HG02798 (cell line): ENCODE results near the gene GPC3.

ENCODE experiments used
- ATAC-seq: cut with Tn5 transposase; IDR thresholded peaks from one replicate; pipeline ENCODE4 v1.9.1; 2021; ENCODE audit warnings: mild to moderate bottlenecking; ENCODE audit not compliant: unreplicated experiment, poor library complexity

Gene GPC3

DNA sequence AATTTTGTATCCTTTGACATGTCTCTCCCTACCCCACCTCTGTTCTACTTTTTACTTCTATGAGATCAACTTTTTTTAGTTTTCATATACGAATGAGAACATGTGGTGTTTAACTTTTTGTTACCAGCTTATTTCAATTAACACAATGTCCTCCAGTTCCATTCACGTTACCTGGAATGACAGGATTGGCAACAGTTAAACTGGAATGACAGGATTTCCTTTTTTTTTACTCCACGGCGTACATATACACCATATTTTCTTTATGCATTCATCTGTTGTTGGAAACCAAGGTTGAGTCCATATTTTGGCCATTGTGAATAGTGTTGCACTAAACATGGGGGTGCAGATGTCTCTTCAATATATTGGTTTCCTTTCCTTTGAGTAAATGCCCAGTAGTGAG is 398.3 kb downstream of the GPC3 start:
- ATAC-seq, result no peak

DNA sequence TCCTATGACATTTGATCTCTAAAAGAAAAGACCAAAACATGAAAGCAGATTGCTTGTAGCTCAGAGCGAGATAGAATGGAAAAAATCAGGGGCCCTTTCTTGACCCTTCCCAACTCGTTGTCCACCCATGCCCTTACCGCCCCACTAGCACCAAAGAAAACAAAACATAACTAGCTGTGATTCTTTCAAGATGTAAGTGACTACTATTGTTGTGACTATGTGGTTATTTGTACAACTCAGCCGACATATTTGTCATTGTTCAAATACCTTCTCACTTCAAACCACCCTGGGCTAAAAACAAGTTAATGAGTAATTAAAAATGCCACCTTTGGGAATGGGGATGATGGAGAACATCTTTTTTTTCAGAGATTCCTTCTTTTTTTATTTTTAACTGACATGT is 399.0 kb downstream of the GPC3 start:
- no peak for ATAC-seq

DNA sequence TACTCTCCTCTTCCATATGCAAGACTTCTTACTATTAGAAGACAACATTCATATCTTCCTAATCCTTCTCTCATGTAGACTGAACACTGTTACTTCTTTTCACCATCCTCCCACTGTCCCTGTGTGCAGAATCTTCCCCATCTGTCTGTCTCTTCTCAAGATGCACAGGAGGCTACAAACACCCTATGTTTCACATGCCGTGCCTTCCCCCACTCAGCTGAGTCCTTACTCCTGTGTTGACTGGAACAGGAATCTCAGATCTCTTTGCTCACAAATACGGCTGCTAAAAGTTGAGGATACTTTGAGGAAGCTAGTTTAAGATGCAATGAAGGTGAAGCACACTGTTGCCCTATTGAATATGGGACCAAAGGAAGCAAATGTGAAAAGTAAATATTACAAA is 401.6 kb downstream of the GPC3 start:
- no peak for ATAC-seq

DNA sequence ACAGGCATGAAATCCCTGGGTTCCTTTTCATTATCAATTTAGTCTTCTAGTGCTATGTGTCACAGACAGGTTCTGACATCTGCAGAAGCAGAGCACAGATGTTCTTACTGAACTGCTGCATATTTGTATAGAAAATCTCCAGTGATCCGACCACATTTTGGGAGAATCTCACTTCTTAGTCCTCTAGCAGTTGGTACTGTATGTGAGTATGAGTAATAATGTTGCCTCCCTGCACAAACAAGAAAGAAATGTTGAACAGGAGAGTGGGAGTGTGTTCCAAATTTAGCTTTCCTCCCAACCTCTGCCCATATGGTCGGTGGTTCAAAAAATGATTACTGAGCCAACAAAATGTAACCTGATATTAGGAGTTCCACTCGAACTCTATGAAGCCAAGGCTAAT is 404.8 kb downstream of the GPC3 start:
- no peak for ATAC-seq

DNA sequence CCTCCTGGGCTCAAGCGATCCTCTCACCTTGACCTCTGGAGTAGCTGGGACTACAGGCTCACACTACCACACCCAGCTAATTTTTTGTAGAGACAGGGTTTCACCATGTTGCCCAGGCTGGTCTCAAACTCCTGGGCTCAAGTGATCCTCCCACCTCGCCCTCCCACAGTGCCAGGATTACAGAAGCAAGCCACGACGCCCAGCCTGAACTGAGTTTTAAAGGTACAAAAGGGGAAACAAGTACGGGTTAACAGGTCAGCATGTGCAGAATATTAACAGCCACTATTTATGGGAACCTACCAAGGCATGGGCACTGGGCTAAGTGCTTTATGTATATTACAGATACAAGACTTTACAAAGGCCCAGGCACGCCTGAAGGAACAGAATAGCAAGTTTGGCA is 405.8 kb downstream of the GPC3 start:
- ATAC-seq, result no peak

DNA sequence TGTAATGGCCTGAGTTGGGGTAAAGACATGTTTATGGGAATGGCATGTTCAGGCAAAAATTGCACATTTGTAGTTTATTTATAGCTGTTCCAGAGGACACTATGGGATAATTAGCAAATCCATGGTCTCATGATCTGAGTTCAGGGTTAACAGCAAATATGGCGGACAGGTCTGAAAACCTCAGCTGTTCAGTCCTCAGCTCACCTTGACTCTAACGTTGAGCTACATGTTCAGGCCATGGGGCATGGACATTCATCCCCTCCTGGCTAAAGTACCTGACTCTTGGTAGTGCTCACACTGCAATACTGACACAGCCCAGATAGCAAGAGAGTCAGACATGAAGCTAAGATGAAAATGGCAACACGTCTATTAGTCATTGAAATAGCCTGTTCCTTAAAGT is 408.5 kb downstream of the GPC3 start:
- ATAC-seq, result no peak

DNA sequence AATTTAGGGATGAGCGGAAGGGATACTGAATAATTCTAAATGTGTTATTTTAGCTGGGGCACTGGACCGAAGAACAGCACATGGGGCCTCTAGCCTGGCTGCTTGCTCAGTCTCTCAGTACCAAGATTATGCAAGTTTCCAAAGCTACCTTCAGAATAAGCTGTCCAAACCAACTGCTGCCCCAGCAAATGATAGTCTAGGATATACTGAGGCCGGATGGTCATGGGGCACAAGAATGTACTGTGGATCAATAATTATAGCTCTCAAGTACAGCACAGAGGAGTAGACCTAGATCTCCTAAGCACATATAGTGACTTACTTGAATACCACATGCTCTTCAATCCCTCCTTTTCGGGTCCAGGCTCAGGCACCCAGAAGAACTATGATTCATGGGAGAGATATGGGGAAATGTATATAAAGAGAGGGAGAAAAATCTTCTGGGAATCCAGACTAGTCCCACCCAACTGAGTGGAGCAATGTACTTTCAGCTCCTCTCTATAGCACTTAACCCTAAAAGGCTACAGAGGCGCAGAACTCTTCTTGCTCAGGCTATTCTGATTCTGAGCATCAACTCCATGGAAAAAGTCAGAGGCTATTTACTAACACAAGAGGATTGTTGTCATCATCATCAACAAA is 409.8 kb downstream of the GPC3 start:
- ATAC-seq, result no peak

DNA sequence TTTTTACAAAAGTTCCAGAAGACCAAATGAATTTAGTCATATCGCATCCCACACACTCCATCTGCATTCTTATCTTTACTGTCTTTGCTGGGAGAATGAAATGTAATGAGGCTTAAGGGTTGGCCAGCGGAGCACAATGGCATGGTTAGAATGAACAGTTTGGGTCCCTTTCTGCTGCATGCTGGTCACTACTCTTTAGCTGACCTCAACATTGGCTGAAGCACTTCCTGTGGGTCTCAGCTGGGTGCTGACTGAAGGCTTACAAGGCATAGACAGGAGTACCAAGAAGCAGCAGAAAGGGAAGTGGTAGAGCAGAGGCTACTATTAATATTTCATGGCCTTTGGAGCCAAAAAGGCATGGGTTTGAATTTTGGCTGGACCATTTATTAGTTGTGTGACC is 410.7 kb downstream of the GPC3 start:
- ATAC-seq, result no peak

DNA sequence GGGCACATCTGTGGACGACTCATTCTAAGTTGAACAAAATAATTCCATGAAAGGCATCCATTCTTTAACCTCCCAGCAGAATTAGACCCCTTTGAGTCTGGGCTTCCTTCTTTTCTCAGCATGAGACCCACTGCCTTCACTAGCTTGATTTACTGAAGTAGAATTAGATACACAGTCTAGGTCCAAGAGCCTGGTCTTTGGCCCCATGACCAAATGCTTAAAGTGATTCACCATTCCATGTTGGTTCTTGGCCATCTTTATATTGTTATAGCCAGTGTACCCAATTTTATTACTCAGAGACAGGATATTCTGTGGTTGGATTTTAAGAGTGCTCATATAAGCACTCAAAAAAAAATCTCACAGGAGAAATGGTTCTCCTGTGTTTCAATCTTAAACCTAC is 414.8 kb downstream of the GPC3 start:
- no peak for ATAC-seq

DNA sequence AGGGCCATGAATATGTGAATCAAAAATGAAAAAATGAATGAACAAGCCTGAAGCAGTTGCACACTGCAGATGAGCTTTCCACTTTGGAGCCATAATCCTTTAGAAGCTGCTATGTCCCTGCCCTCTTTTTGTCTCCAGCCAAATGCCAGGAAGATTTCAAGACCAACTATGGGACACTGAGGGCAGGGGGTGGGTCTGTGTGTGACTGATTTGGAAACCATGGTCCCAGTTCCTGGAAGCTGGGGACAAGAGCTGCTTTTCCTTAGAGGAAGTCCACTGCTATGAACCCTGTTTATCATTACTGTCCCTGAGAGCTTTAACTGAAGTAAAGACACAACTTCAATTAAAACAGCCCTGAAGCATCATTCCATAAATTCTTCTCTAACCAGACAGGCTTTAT is 416.2 kb downstream of the GPC3 start:
- no peak for ATAC-seq

DNA sequence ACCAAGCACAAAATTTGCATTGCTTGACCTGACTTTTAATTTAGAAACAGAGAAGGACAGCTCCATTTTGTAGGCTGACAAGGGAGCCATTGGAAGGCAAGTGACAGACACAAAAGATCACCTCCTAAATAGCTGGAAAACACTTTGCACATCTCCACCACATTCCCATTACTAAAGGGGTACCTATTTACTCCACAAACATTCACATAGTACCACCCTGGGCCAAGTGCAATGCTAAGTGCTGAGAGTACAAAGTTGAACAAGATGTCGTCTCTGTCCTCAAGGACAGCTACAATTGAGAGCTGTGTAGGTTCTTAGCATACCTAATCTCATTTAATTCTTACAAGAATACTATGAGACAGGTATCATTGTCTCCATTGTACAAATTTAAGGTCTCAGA is 417.3 kb downstream of the GPC3 start:
- no peak for ATAC-seq

DNA sequence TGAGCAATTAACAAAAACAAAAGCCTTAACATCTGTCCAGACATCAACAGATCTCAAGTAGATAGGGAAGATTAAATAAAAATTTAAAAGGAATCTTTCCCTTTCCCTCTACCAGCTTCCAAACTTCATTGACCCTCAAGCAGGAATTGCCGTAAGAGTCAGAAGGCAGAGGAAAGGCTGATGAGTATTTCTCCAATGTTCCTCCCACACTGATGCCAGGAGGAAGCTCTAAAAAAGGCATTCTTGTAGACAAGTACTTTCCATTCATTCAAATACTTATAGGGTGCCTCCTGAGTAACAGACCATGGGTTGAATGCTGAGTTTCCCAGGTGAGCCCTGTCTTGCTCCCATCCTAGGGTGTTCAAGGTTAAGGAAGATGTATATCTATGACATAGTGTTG is 418.5 kb downstream of the GPC3 start:
- ATAC-seq, result no peak

DNA sequence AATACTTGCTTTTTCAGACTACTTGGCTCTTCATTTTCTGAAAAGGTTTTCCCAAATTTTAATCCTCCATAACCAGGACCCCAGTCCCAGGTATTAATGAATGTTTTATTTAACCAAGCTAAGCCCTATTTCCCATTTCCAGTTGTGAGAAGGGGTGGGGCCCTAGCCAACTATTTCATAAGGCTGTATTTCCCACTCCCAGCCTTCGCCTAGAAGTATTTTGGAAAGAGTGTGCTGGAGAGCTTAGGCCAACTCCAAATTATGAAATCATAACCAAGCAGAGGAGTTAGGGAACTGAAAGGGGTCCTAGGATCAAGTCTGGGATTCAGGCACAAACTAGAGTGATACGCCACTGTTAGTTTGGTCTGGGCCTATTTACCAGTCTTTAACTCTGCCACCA is 421.7 kb downstream of the GPC3 start:
- no peak for ATAC-seq

DNA sequence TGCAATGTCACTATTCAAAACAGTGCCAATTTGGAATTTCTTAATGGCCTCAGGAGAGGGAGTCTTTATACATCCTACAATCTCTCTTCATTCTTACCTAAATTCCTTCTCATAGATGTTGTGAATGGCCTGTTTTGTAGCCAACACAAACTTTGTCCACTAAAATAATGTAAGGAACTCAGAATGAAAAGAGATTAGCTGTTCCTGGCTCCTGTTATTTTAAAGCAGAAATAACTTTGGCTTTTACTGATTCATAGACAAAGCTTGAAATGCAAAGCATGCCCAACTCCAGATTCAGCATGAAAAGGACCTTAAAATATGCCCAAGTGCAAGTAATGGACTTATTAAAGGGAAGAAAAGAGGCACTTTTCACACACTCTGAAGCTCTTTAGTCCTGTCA is 424.1 kb downstream of the GPC3 start:
- ATAC-seq, result no peak

DNA sequence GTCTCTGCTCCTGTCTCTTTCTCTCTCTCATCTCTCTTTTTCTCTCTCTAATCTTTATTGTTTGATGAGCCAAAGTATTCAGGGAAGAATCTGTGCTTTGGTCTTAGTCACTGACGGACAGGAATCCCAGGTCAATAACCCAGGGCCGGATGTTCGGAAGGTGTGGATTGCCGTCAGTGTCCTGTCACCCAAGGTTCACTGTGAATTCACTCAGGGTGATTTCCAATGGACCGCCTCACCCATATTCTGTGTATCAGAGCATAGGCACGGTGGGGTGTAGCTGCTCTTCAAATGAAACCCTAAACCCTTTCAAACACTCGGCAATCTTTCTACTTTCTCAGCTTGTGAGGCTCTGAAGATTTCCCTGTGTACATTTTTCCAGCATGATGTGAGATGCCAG is 425.5 kb downstream of the GPC3 start:
- no peak for ATAC-seq

DNA sequence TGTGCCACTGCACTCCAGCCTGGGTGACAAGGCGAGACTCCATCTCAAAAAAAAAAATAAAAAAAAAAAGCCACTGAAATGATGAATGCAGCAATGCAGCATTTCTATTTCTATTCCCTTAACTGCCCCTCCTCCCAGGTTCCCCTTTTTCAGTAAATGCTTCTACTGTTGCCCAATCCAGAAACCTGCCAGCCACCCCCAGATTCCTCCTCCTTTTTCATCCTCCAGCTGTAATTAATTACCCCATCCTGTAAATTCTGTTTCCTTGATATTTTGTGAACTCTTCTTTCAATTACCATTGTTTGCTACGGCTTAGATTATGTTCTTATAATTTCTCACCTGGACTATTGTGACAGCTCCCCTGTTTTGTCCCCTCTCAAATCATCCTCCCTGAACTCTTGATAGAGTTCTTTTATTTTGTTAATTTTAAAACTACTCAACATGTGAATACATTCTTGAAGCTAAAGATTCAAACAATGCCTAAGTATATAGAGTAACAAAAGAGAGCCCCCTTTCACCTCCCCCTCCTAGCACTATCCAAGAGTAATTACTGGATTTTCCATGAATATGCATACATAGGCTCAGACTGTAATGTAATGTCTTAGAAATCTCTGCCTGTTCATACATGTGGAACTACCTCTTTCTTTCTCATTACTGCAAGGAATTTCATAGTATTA is 429.5 kb downstream of the GPC3 start:
- ATAC-seq, result no peak

DNA sequence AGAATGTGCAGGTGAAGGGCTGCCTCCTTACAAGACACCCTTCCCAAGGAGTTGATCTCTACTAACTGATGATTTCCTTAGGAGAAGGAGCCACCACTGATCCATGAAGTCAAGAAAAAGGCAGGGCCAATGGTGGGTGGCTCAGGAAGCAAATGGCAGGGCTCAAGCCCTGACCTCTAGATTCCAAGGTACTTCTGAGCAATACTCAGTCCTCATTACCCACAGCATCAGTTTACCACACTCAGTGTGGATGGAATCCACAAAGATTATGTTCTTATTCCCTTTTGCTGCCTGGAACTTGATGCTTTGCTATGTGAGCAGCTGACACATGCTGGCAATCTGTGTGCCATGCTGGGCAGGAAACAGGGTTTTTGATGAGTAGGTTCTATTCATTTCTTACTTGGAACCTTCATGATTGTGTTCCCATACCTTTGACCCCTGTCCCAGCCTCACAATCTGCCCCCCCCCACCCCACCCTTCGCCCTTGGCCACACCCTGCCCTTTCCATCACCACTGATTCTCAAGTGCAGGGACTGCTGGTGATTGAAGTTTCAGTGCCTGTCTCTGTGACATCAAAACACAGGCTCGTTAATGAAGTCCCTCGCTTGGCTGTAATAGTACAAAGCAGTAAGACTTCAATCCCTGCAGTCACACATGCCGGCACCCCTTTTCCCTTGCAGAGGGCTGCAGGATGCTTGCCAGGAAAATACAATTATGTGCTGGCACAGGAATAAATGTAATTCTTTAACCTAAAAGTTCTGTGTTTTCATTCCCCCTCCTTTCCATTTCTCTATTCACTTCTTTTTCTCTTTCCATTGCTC is 434.5 kb downstream of the GPC3 start:
- ATAC-seq, result no peak

DNA sequence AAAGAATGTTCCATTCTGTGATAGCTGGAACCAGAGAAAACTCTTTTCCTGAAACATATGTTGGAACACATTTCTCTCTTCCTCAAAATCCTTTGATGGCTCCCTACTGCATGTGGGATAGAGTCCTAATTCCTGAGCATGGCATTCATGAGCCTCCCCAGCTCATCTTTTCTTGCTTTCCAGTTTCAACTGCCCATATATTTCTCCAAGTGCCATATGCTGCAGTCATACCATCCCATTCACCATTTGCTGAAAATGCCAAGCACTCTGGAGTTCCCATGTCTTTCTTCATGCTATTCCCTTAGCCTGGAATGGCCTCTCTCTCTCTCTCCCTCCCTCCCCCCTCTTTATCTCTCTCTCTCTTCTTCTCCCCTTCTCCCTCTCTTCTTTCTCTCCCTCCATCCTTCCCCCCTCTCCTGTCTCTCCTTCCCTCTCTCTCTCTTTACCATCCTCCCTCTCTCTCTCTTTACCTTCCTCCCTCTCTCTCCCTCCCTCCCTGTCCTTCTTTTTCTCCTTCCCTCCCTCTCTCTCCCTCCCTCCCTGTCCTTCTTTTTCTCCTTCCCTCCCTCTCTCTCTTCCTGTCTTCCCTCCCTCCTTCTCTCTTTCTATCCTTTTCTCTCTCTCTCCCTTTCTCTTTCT is 436.0 kb downstream of the GPC3 start:
- ATAC-seq, result no peak

DNA sequence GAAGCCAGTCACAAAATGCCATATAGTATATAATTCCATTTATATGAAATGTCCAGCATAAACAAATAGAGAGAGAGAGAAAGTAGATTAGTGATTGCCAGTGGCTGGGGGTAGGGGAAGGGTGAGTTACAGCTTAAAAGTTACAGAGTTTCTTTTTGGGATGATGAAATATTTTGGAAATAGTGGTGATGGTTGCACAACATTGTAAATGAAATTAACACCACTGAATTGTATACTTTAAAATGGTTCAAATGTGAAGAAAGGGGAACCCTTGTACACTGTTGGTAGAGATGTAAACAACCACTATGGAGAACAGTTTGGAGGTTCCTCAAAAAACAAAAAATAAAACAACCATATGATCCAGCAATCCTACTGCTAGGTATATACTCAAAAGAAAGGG is 439.0 kb downstream of the GPC3 start:
- ATAC-seq, result no peak

DNA sequence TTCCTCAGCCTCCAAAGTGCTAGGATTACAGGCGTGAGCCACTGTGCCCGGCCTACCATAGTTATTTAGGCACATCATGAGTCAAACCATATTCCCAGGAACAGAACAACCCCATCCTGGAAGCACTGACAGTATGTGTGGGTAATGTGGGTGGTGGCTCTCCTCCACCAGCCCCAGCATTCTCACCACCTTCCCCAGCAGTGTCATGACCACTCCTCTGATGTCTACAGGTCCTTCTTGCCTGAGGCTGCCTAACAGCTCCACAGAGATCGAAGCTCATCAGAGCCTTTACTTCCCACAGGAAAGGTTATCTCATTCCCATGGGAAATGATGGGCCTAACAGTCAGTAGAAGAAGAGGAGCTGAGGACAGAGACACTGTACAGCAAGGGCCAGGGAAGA is 440.6 kb downstream of the GPC3 start:
- ATAC-seq, result no peak

DNA sequence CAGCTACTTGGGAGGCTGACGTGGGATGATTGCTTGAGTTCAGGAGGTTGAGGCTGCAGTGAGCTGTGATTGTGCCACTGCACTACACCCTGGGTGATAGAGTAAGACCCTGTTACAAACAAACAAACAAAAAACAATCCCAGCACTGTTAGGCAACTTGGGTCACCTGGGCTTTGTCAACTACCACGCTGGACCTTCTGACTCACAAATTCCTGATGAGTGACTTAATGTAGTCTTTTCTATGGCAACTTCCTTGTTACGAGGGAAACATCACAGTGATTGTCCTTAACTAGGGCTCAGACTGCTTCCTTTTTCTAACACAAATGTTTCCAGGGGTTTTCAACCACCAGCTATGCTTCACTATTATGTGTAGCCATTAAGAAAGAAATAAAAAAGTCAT is 441.3 kb downstream of the GPC3 start:
- ATAC-seq, result no peak
